Measurements from ENCODE around the gene LIFR. TPM values are rescaled to one million over a fixed set of nuclear protein-coding genes. Genes with fewer than 3 reads are reported as not detected.

Gene LIFR
- total and polyA plus RNA-seq, 2 of the 4 experiments (the other 2 are of a cell fraction): 1.9 to 10.4 TPM

DNA sequence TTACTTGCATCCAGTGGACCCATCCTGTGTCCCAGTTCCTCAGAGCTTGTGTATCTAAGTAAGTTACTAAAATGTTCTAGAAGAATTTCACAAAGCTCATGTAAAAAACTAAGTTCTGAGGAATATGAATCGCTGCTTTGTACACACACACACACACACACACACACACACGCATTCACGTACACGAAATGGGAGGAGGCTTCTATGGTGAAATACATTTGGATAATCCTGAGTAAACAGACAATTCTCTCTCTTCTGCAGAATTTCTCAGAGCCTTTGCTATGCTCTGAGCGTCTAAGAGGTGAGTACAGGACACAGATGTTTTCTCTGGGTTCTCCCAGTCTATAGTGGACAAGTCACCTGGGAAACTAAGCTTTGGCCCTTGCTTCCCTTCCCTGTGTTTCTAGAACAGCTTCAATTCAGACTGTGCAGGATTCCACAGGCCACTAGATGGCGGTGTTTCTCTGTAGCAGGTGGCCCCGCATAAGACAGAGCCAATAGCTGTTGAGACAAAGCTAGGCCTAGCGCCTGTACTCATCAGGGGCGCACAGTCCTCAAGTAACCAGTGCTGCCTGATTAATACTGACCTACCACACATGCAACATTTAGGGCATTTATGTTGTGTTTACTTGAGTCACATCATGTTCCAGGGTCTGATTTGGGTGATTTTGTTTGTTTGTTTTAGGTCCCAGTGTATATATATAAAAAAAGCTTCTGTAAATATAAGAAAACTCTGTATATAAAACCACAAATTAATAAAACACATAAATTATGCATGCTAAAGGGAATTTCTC lies 114.8 kb downstream of the LIFR start:
- 17% methylated on average over 1 of the region's 9 CpGs; no CpG with 5 or more reads in 1 of the 2 experiments for WGBS, 2 experiments (ENCODE audit: extremely low coverage in 2 of 2, insufficient read length in 1 of 2)
- TF ChIP-seq BHLHE40 (IDR thresholded peaks at IDR 0.05; ENCODE audit: low read depth, low read length) (no peak), NFE2L2 (IDR thresholded peaks at IDR 0.05; ENCODE audit: low read depth, low read length) (no peak), RCOR1 (IDR thresholded peaks at IDR 0.05; ENCODE audit: insufficient replicate concordance, low read length) (no peak), RFX5 (IDR thresholded peaks at IDR 0.05; ENCODE audit: low read depth, low read length) (no peak), MXI1 (IDR thresholded peaks at IDR 0.05; ENCODE audit: borderline replicate concordance, low read depth, low read length) (no peak), POLR2A (IDR thresholded peaks at IDR 0.05; ENCODE audit: low read depth, low read length) (peak; percentile 58), MAFK (IDR thresholded peaks at IDR 0.05; ENCODE audit: low read depth, low read length) (no peak), RAD21 (IDR thresholded peaks at IDR 0.05; ENCODE audit: low read length) (peak; percentile 100), SMC3 (IDR thresholded peaks at IDR 0.05; ENCODE audit: low read depth, low read length) (peak; percentile 100), MAZ (IDR thresholded peaks at IDR 0.05; ENCODE audit: borderline replicate concordance, low read depth, low read length) (0 out of 2 replicates have a peak, but pooled peaks have one; percentile 20), CHD1 (IDR thresholded peaks at IDR 0.05; ENCODE audit: low read depth, low read length) (no peak; the same call in 1 of the 2 replicates)
- TF ChIP-seq, protein P1, sequence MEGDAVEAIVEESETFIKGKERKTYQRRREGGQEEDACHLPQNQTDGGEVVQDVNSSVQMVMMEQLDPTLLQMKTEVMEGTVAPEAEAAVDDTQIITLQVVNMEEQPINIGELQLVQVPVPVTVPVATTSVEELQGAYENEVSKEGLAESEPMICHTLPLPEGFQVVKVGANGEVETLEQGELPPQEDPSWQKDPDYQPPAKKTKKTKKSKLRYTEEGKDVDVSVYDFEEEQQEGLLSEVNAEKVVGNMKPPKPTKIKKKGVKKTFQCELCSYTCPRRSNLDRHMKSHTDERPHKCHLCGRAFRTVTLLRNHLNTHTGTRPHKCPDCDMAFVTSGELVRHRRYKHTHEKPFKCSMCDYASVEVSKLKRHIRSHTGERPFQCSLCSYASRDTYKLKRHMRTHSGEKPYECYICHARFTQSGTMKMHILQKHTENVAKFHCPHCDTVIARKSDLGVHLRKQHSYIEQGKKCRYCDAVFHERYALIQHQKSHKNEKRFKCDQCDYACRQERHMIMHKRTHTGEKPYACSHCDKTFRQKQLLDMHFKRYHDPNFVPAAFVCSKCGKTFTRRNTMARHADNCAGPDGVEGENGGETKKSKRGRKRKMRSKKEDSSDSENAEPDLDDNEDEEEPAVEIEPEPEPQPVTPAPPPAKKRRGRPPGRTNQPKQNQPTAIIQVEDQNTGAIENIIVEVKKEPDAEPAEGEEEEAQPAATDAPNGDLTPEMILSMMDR (conservative IDR thresholded peaks at IDR 0.05; ENCODE audit: low read depth, low read length): peak; percentile 99
- TF ChIP-seq, protein P2, sequence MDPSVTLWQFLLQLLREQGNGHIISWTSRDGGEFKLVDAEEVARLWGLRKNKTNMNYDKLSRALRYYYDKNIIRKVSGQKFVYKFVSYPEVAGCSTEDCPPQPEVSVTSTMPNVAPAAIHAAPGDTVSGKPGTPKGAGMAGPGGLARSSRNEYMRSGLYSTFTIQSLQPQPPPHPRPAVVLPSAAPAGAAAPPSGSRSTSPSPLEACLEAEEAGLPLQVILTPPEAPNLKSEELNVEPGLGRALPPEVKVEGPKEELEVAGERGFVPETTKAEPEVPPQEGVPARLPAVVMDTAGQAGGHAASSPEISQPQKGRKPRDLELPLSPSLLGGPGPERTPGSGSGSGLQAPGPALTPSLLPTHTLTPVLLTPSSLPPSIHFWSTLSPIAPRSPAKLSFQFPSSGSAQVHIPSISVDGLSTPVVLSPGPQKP (IDR thresholded peaks at IDR 0.05; ENCODE audit: borderline replicate concordance, low read depth, low read length): no peak

More for the DNA sequence above, 114.8 kb downstream of the LIFR start:
- DNase-seq (peak; percentile 91), ATAC-seq (ENCODE audit: low read depth) (peak; percentile 100)
- Histone ChIP-seq H3K18ac (ENCODE audit: low read depth, low read length) (no peak overlapping the region), H2AK5ac (ENCODE audit: low read depth, low read length) (peak overlapping the region; percentile 65; the same call in 1 of the 2 replicates), H3K36me3 (ENCODE audit: control insufficient read depth, insufficient read depth, low read length) (no peaks in the 10 kb centered on the region), H4K20me1 (ENCODE audit: insufficient read depth, low read length) (no peaks in the 10 kb centered on the region), H2AK9ac (replicated peaks; ENCODE audit: low read depth, low read length, poor library complexity) (no peak overlapping the region), H2BK120ac (ENCODE audit: low read depth, low read length) (no peak overlapping the region), H3K14ac (replicated peaks; ENCODE audit: low read depth, low read length) (no peak overlapping the region), H2BK20ac (ENCODE audit: low read depth, low read length) (no peak overlapping the region), H3K23ac (ENCODE audit: low read depth, low read length) (no peak overlapping the region), H2AFZ (replicated peaks; ENCODE audit: low read length, poor library complexity) (peak overlapping the region; percentile 68), H3K9me1 (ENCODE audit: insufficient read depth, low read length) (0 out of 2 replicates have a peak, but pooled peaks cover under 1% of the 10 kb centered on the region), H3K56ac (ENCODE audit: extremely low read depth, insufficient read depth, low read length) (no peak overlapping the region), H4K8ac (ENCODE audit: low read depth in 2 of 2, low read length in 2 of 2) (0 out of 4 replicates have a peak overlapping the region, but pooled peaks of 1 of the 2 experiments have one; percentile 56), H3K4me1 (ENCODE audit: control insufficient read depth, insufficient read depth, low read length) (peaks cover 4% of the 10 kb centered on the region), H2BK5ac (ENCODE audit: low read depth, low read length, poor library complexity, severe bottlenecking) (no peak overlapping the region), H4K5ac (ENCODE audit: low read depth, low read length) (no peak overlapping the region), H4K91ac (ENCODE audit: insufficient read depth, low read depth, low read length) (no peak overlapping the region), H3K79me1 (ENCODE audit: low read depth in 1 of 2, low read length in 2 of 2) (no peaks in the 10 kb centered on the region), H3K27me3 (ENCODE audit: control insufficient read depth, insufficient read depth, low read length) (peaks cover 10% of the 10 kb centered on the region), H3K9me3 (ENCODE audit: control insufficient read depth, insufficient read depth, low read length) (no peaks in the 10 kb centered on the region), H3K4ac (ENCODE audit: low read depth, low read length) (no peak overlapping the region; the same call in 1 of the 2 replicates), H2BK15ac (ENCODE audit: low read depth, low read length) (no peak overlapping the region), H3K4me3 (ENCODE audit: insufficient read depth, low read depth, low read length) (no peak overlapping the region), H3K27ac (ENCODE audit: insufficient read depth, low read length) (no peak overlapping the region), H3K4me2 (ENCODE audit: low read depth, low read length) (no peak overlapping the region), H3K9ac (ENCODE audit: low read depth, low read length) (no peak overlapping the region)
- POLR2A ChIA-PET (ENCODE audit: unreplicated experiment): interaction anchor here (1.1 kb wide), 2 partner anchors 365 to 368 kb away, joined by 3 to 4 read pairs; no protein-coding TSS in a partner anchor
- in situ Hi-C loops (cut with MboI; ENCODE audit: low sequenced_read_pairs): no loop called here
- intact Hi-C loops (cut with micrococcal nuclease): loop anchor here (1.0 to 5.0 kb wide), 4 partner anchors 110 to 481 kb away; no protein-coding TSS in a partner anchor
- no TSS peak for BruUV-seq (replicated peaks)
- dilution Hi-C loops (cut with HindIII; ENCODE audit: low sequenced_read_pairs, unreplicated experiment): no loop called here
- CTCF ChIA-PET: interaction anchor here (0.5 to 2.1 kb wide), 47 partner anchors 8 to 944 kb away, joined by 3 to 71 read pairs (median 4); no protein-coding TSS in a partner anchor
